GM20000 (cell line): ENCODE results near the gene PDE11A.
A peak's percentile ranks its signal among the peaks of the same experiment; 100 is the strongest.
"Not testable (repeated sequence)": the region's sequence is repeated elsewhere in the genome, so short reads cannot be mapped to it uniquely, and the experiment has no call there.

Experiments used
- DNase-seq: peaks from one replicate; pipeline ENCODE4 v3.0.0; 2012; ENCODE audit warnings: low spot score
- TF ChIP-seq, protein P1 (sequence below): IDR thresholded peaks from 2 replicates; pipeline ENCODE4 v1.5.1; 2012; ENCODE audit warnings: mild to moderate bottlenecking, control low read depth; ENCODE audit errors: extremely low read depth, missing control alignments

PDE11A gene

DNA sequence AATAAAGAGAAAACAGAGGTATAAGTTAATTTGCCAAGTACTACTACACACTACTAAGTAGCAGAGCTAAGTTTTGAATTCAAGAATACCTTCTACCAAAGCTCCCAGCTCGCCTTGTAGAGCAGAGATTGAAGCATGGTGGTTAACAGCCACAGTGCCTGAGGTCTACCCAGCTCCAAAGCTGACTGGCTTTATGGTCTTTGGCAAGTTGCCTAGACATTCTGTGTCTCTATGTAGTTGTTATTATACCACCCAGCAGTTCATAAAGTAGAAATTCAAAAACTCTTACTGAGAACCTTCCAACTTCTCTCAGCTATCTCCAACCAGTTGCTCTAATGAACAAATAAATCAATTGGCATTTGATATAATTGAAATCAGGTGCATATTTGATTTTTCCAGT lies 87.8 kb downstream of the PDE11A start:
- DNase-seq: no peak
- TF ChIP-seq, protein P1, sequence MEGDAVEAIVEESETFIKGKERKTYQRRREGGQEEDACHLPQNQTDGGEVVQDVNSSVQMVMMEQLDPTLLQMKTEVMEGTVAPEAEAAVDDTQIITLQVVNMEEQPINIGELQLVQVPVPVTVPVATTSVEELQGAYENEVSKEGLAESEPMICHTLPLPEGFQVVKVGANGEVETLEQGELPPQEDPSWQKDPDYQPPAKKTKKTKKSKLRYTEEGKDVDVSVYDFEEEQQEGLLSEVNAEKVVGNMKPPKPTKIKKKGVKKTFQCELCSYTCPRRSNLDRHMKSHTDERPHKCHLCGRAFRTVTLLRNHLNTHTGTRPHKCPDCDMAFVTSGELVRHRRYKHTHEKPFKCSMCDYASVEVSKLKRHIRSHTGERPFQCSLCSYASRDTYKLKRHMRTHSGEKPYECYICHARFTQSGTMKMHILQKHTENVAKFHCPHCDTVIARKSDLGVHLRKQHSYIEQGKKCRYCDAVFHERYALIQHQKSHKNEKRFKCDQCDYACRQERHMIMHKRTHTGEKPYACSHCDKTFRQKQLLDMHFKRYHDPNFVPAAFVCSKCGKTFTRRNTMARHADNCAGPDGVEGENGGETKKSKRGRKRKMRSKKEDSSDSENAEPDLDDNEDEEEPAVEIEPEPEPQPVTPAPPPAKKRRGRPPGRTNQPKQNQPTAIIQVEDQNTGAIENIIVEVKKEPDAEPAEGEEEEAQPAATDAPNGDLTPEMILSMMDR: no peak

DNA sequence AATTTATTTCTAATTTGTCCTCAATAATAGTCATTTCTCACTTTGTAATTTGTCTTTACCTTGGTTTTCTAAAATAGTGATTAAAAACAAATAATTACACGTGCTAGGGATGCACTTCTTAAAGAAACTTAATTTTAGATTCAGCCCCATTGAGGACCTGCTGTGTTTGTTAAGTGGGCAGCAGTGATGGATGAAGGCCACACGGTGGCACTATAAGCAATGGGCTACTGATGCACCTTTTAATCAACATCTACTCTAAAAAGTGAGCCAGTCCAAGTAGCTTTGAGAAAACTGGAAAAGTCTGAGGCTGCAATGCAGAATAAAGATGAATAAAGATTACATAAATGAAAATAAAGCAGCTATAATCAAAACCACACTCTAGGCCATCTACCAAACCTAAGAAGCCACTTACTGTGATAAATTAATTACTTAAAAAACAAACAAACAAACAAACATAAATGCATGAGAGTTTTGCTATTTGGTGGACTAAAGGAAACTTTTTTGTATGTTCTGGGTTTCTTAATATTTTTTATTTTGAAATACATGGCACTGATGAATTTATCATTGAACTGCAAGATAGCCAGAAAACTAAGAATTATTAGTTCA lies 89.3 kb downstream of the PDE11A start:
- TF ChIP-seq, protein P1: peak; percentile 65
- DNase-seq: peak; percentile 62

DNA sequence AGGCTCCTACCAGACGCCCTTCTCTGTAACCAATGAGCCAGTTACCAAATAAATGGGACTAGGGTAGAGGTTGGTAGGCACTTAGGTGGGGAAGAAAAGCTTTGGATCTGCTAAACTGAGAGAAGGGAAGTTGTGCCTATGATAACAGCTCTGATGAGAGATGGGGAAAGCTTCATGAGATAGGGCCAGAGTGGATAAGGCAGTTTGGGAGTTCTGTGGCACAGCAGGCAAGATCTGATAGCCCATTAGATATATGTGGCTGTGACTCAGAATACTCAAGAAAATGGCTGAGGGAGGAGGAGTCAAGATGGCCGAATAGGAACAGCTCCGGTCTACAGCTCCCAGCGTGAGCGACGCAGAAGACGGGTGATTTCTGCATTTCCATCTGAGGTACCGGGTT lies 99.8 kb downstream of the PDE11A start:
- TF ChIP-seq, protein P1: no peak
- no peak for DNase-seq

DNA sequence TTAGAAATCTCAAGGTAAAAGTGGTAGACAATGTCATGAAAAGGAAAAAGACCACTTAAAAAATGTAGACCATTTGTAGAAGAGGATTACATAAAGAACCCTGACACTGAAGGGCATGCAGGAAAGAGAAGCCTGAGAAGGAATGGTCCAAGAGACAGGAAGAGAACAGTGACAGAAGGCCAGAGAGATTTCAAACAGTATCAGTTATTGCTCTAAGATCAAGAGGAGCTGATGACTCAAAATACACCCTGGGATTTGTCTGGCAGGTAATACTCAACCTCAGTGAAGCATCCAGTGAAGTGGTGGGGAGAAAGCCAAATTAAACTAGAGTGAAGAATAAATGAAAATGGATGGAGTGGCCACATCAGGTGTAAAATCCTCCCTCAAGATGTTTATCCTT lies 100.5 kb downstream of the PDE11A start:
- TF ChIP-seq, protein P1: no peak
- no peak for DNase-seq

DNA sequence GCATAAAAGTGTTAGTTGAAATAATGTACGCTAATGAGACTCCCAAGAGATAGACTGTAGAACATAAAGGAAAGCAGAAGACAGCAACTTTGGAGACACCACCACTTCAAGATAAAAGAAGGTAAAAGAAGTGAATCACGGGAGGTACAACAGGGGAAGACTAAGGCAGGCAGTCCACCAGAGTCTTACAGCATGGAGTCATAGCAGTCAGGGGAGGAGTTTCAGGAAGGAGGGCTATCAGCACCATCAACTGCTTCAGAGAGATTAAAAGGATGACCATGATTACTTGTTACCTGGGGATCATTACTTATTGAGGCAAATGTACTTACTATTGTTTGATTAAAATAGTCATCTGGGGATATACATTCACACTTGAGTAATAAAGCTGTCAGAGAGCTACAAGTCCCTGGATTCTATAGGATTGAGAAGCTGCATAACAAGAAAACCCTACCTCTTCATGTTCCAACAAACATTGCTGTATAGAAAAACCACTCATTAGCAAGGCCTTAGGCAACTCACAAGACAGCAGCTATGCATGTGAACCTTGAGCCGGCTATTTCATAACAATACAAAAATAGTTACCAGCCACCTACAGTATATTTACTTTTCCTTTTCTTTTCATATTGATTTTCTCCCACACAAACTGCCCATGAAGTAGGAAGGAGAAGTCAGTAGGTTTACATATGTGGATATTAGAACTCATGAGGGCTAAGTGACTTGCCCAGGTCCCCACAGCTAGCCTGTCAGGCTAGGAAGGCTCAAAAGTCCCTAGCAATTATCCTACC lies 101.7 kb downstream of the PDE11A start:
- DNase-seq: no peak
- TF ChIP-seq, protein P1: no peak

DNA sequence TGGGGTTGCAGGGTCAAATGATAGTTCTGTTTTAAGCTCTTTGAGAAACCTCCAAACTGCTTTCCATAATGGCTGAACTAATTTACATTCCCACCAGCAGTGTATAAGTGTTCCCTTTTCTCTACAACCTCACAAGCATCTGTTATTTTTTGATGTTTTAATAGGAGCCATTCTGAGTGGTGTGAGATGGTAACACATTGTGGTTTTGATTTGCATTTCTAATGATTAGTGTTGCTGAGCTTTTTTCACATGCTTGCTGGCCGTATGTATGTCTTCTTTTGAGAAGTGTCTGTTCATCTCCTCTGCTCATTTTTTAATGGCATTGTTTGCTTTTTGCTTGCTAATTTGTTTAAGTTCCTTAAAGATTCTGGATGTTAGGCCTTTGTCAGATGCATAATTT lies 107.7 kb downstream of the PDE11A start:
- TF ChIP-seq, protein P1: no peak
- DNase-seq: no peak

DNA sequence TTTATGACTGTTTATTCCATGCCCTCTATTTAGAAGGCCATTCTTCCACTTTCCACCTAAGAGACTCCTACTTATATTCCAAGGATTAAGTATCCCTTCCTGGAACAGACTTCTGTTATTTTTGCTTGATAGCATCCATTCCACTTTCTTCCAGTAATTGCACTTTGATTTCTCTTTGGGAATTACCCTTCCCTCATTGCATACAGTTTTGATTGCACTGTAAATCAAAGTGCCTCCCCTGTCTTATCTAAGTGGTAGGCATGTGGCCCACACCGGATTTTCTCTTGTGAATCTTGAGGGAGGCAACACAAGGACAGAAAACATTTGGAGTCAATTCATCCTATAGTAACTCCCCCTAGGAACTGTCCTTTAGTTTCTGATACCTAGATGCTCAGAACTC lies 120.4 kb downstream of the PDE11A start:
- TF ChIP-seq, protein P1: no peak
- DNase-seq: no peak

DNA sequence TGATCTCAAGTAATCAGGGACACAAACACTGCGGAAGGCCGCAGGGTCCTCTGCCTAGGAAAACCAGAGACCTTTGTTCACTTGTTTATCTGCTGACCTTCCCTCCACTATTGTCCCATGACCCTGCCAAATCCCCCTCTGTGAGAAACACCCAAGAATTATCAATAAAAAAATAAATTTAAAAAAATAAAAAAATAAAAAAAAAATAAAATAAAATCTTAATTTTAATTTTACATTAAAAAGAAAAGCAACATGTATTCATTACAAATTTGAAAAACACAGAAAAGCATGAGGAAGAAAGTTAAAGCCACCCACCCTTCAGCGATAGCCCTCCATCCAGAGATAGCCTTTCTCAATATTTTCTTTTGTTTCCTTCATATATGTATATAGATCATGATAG lies 125.0 kb downstream of the PDE11A start:
- DNase-seq: not testable (repeated sequence)

DNA sequence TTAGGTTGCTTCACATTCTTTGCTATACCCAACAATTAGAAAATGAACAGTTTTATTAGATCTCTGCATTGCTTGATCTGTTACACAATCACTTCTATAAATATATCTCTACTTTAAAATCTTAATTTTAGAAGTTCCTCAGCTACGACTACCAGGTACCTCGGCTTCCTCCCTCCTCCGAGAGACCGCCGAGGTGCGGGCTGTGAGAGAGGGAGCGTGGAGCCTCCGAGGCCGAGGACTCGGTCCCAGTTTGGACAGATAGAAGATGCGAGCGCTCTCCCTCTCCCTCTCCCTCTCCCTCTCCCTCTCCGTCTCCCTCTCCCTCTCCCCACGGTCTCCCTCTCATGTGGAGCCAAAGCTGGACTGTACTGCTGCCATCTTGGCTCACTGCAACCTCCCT lies 128.0 kb downstream of the PDE11A start:
- DNase-seq: not testable (repeated sequence)
